Peyer's patch (tissue), 4 donors: ENCODE results near the gene NETO1. TPM values are rescaled to one million over a fixed set of nuclear protein-coding genes. Genes with fewer than 3 reads are reported as not detected.

ENCODE experiments used
- DNase-seq, 3 donors: peaks; one replicate each; pipeline ENCODE4 v3.0.0-alpha.2; 2017 to 2019
- H3K27ac ChIP-seq, 4 donors: fragments of 200-600 bp; sonication (generic); one replicate each; pipeline ENCODE4 v1.5.1; 2016 to 2019
- H3K27me3 ChIP-seq, 2 donors: fragments of 200-600 bp; sonication (generic); one replicate each; pipeline ENCODE4 v1.5.1; 2019
- H3K36me3 ChIP-seq, 3 donors: fragments of 200-600 bp; sonication (generic); one replicate each; pipeline ENCODE4 v1.5.1; 2016 to 2019
- H3K4me1 ChIP-seq, 4 donors: fragments of 200-600 bp; sonication (generic); one replicate each; pipeline ENCODE4 v1.5.1; 2016 to 2019
- H3K4me3 ChIP-seq, 4 donors: fragments of 200-600 bp; sonication (generic); 1 replicate in 3 of 4; 2 replicates in 1 of 4; pipeline ENCODE4 v1.5.1; 2016 to 2019; ENCODE audit warnings: mild to moderate bottlenecking in 1 of 4
- H3K9me3 ChIP-seq, 4 donors: fragments of 200-600 bp; sonication (generic); one replicate each; pipeline ENCODE4 v1.5.1; 2016 to 2019; ENCODE audit warnings: mild to moderate bottlenecking in 1 of 4
- POLR2A ChIP-seq, 2 donors: fragments of 450-650 bp; IDR thresholded peaks; one replicate each; pipeline ENCODE4 v1.5.1; 2017; ENCODE audit warnings: antibody characterized with exemption in 2 of 2, mild to moderate bottlenecking in 2 of 2, moderate library complexity in 2 of 2
- total RNA-seq, 4 donors: library from RNA; depleted of rRNA; stranded (reverse); fragments of >200 nt; gene quantifications; one replicate each; pipeline ENCODE4 v1.1.0, GENCODE V29; 2016
- TF ChIP-seq, protein P1 (sequence below), 6 experiments: fragments of 450-650 bp in 4 of 6; fragments of 200-600 bp in 2 of 6; sonication (generic) in 1 of 6; IDR thresholded peaks; one replicate each; pipeline ENCODE4 v1.5.1; 2017 to 2019; ENCODE audit warnings: antibody characterized with exemption in 6 of 6, mild to moderate bottlenecking in 3 of 6, moderate library complexity in 1 of 6

Gene NETO1
- total RNA-seq, 4 donors from 2014 or later, result not detected

DNA sequence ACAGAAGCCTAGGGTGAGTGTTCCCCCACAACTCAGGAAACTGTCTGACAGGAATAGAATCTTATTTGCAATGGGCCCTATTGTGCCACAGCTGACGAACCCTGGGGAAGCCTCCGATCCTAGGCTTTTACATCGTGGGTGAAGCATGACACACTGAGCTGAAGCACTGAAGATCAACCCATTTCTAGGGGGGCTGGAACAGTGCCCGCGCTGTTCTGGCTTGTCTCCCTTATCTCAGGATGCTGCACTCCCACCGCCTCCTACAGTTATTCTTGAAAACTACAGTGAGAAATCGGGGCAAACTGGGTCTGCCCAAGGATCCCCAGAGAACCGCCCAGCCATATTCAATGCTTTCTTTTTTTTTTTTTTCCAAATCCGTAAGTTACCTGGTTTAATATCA lies 41.1 kb downstream of the NETO1 start:
- no peak overlapping the region for H3K27ac ChIP-seq
- H3K9me3 ChIP-seq, result no peaks in the 10 kb centered on the region
- no peak overlapping the region for H3K4me3 ChIP-seq
- H3K36me3 ChIP-seq, result no peaks in the 10 kb centered on the region
- no peaks in the 10 kb centered on the region for H3K27me3 ChIP-seq
- TF ChIP-seq, protein P1, sequence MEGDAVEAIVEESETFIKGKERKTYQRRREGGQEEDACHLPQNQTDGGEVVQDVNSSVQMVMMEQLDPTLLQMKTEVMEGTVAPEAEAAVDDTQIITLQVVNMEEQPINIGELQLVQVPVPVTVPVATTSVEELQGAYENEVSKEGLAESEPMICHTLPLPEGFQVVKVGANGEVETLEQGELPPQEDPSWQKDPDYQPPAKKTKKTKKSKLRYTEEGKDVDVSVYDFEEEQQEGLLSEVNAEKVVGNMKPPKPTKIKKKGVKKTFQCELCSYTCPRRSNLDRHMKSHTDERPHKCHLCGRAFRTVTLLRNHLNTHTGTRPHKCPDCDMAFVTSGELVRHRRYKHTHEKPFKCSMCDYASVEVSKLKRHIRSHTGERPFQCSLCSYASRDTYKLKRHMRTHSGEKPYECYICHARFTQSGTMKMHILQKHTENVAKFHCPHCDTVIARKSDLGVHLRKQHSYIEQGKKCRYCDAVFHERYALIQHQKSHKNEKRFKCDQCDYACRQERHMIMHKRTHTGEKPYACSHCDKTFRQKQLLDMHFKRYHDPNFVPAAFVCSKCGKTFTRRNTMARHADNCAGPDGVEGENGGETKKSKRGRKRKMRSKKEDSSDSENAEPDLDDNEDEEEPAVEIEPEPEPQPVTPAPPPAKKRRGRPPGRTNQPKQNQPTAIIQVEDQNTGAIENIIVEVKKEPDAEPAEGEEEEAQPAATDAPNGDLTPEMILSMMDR (IDR thresholded peaks at IDR 0.05), result no peak
- TF ChIP-seq POLR2A (IDR thresholded peaks at IDR 0.05), result no peak
- no peaks in the 10 kb centered on the region for H3K4me1 ChIP-seq
- DNase-seq, result no peak

DNA sequence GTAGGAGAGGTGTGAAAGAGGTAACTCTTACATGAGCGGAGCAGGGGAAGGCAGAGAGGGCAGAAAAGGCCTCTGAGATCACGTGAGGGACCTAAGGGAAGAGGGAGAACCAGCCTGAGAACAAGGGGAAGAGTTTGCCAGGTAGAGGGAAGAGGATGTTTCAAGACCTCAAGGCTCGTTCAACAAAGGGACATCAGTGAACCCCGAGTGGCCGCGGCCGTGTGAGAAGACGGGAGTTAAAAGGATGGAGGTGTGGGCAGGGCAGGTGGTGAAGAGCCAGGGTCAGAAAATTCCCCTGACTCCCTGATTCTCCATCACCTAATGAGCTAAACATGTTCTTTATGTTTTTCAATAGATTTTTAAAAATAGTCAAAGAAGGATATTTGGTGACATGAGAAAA lies 44.4 kb downstream of the NETO1 start:
- DNase-seq, result no peak
- no peak for TF ChIP-seq POLR2A (IDR thresholded peaks at IDR 0.05)
- TF ChIP-seq, protein P1 (IDR thresholded peaks at IDR 0.05), result no peak
- Histone ChIP-seq H3K9me3 (no peaks in the 10 kb centered on the region), H3K4me1 (no peaks in the 10 kb centered on the region), H3K4me3 (no peak overlapping the region), H3K27me3 (no peaks in the 10 kb centered on the region), H3K36me3 (no peaks in the 10 kb centered on the region), H3K27ac (no peak overlapping the region)

DNA sequence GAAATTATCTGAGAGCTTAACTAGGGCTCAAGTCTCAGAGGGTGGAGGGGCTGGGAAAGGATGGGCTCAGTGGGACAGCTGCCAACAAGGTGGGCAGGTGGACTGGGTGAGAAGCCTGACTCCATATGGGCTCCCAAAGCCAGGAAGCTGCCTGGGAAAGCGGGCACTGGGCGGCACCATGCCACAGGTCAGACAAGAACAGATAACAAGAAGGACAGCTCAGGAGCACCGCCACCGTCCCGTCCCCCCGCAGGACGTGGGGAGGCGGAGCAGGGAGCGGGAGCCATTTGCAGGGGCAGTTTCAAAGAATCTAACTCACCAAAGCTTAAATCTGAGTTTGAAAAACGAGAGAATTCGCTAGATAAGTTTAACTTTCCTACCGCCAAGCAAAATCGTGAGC lies 45.6 kb downstream of the NETO1 start:
- no peak for TF ChIP-seq POLR2A (IDR thresholded peaks at IDR 0.05)
- TF ChIP-seq, protein P1 (IDR thresholded peaks at IDR 0.05), result no peak
- Histone ChIP-seq H3K4me3 (no peak overlapping the region), H3K27me3 (no peaks in the 10 kb centered on the region), H3K9me3 (no peaks in the 10 kb centered on the region), H3K36me3 (no peaks in the 10 kb centered on the region), H3K27ac (no peak overlapping the region), H3K4me1 (no peaks in the 10 kb centered on the region)
- no peak for DNase-seq

DNA sequence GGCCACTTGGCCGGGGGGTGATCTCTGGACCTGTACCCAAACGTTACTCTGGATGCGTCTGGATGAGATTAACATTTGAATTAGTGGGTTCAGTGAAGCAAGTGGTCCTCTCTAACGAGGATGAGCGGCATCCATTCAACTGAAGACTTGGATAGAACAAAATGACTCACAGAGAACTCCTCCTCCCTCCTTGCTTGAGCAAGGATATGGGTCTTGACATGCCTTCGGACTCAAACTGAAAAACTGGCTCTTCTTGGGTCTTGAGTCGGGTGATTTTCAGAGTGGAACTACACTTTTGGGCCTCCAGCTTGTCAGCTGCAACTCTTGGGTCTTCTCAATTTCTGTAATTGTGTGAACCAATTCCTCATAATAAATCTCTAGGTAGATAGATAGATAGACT lies 47.2 kb downstream of the NETO1 start:
- TF ChIP-seq, protein P1 (IDR thresholded peaks at IDR 0.05), result no peak
- no peak for TF ChIP-seq POLR2A (IDR thresholded peaks at IDR 0.05)
- no peaks in the 10 kb centered on the region for H3K9me3 ChIP-seq
- no peaks in the 10 kb centered on the region for H3K4me1 ChIP-seq
- H3K27me3 ChIP-seq, result no peaks in the 10 kb centered on the region
- H3K36me3 ChIP-seq, result no peaks in the 10 kb centered on the region
- H3K4me3 ChIP-seq, result no peak overlapping the region
- DNase-seq, result no peak
- H3K27ac ChIP-seq, result no peak overlapping the region

DNA sequence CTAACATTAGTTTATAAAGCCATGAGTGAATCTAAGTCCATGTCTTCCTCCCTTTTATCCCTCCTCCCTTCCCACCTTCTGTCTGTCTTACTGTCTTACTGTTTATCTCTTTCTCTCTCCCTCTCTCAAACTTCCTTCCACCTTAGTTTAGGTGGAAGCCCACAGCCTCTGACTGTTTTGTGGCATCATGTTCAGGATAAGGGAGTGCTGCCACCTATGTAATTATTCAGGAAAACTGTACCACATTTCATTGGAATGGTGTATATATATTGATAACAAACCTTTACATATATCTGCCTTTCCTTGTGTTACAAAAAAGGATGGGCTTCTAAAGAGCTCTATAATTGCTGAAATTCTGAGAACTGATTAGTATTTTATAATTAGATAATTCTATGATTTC lies 48.7 kb downstream of the NETO1 start:
- DNase-seq, result no peak
- H3K27ac ChIP-seq, result no peak overlapping the region
- TF ChIP-seq, protein P1 (IDR thresholded peaks at IDR 0.05), result no peak
- no peak for TF ChIP-seq POLR2A (IDR thresholded peaks at IDR 0.05)
- H3K4me3 ChIP-seq, result no peak overlapping the region
- no peaks in the 10 kb centered on the region for H3K27me3 ChIP-seq
- no peaks in the 10 kb centered on the region for H3K36me3 ChIP-seq
- H3K4me1 ChIP-seq, result no peaks in the 10 kb centered on the region
- H3K9me3 ChIP-seq, result no peaks in the 10 kb centered on the region

DNA sequence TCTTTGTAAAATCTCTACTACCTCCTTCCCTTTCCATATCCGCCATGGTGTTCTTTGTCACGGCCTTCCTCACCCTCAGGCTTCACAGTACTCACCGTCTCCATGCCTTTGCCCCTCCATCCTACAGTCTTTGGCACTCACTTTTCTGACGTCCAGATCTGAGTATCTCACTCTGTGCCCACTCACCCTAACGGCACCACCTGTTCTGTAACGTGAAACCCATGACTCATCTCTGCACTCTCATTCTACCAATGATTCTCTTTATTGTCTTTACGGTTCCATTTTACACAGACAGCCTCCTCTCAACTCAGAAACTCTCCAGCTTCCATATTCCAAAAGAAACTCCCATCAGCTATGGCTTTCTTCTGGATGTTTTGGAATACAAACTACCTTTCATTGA lies 56.7 kb downstream of the NETO1 start:
- DNase-seq, result no peak

More for the DNA sequence above, 56.7 kb downstream of the NETO1 start:
- no peaks in the 10 kb centered on the region for H3K9me3 ChIP-seq
- H3K4me3 ChIP-seq, result no peak overlapping the region
- H3K36me3 ChIP-seq, result no peaks in the 10 kb centered on the region
- no peaks in the 10 kb centered on the region for H3K27me3 ChIP-seq
- no peak for TF ChIP-seq POLR2A (IDR thresholded peaks at IDR 0.05)
- TF ChIP-seq, protein P1 (IDR thresholded peaks at IDR 0.05), result no peak
- no peaks in the 10 kb centered on the region for H3K4me1 ChIP-seq
- H3K27ac ChIP-seq, result no peak overlapping the region
